ENCODE results near the gene TBX21. TPM values are rescaled to one million over a fixed set of nuclear protein-coding genes. Genes with fewer than 3 reads are reported as not detected.

TBX21 gene
- total RNA-seq, 1 donor from 2014 or later = not detected

DNA sequence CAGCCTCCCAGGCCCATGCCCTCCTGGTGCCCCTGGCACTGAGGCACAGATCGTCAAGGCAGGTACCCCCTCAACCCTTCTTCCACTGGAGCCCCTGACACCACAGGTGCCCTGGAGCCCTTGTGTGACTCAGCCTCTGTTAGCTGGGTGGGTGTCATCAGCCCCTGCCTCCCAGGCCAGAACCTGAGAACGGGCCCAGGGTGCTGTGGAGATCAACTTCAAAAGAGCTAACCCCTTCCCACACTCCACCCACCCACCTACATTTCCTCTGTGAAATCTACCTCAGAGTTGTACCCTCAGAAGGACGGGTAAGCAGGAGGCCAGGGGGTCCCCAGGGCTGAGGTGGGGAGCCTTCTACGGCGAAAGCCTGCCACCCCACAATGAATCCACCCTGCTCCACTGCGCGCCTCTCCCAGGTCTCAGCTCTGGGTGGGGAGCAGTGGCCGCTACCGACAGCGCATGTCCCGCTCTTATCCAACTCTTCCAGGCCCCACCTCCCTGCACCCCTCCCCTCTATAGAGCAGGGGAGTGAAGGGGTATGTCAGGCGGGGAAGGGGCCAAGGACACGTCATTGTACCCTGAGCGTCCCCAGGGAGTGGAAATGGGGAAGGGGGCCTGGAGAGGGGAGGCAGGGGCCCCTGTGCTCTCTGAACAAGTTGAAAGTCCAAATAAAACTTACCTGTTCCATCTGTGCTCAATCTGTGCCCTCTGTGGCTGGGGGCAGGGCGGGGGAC, 21.5 kb upstream of the TBX21 start:
- Mint-ChIP-seq H3K36me3 (ENCODE audit: unreplicated experiment) (no peaks in the 10 kb centered on the region), H3K4me1 (ENCODE audit: low read depth, unreplicated experiment) (peaks cover 8% of the 10 kb centered on the region), H3K27me3 (ENCODE audit: unreplicated experiment) (peaks cover 18% of the 10 kb centered on the region), H3K4me3 (ENCODE audit: unreplicated experiment) (no peak overlapping the region), H3K9me3 (ENCODE audit: unreplicated experiment) (peaks cover 9% of the 10 kb centered on the region), H3K27ac (ENCODE audit: unreplicated experiment) (no peak overlapping the region)
- DNase-seq = no peak
- no peak for TF ChIP-seq CTCF (IDR thresholded peaks at IDR 0.05; ENCODE audit: partially characterized antibody, unreplicated experiment)

GRCh38 chr17:47712330-47713023, 20.6 kb upstream of the TBX21 start:
- DNase-seq = no peak
- Mint-ChIP-seq H3K9me3 (ENCODE audit: unreplicated experiment) (peaks cover 9% of the 10 kb centered on the region), H3K4me3 (ENCODE audit: unreplicated experiment) (no peak overlapping the region), H3K4me1 (ENCODE audit: low read depth, unreplicated experiment) (peaks cover 2% of the 10 kb centered on the region), H3K36me3 (ENCODE audit: unreplicated experiment) (no peaks in the 10 kb centered on the region), H3K27me3 (ENCODE audit: unreplicated experiment) (peaks cover 10% of the 10 kb centered on the region), H3K27ac (ENCODE audit: unreplicated experiment) (no peak overlapping the region)
- TF ChIP-seq CTCF (IDR thresholded peaks at IDR 0.05; ENCODE audit: partially characterized antibody, unreplicated experiment) = no peak

- TF ChIP-seq CTCF (IDR thresholded peaks at IDR 0.05; ENCODE audit: partially characterized antibody, unreplicated experiment) = no peak
- Mint-ChIP-seq H3K27me3 (ENCODE audit: unreplicated experiment) (peaks cover 16% of the 10 kb centered on the region), H3K4me3 (ENCODE audit: unreplicated experiment) (no peak overlapping the region), H3K27ac (ENCODE audit: unreplicated experiment) (no peak overlapping the region), H3K4me1 (ENCODE audit: low read depth, unreplicated experiment) (peaks cover 13% of the 10 kb centered on the region), H3K9me3 (ENCODE audit: unreplicated experiment) (peaks cover 9% of the 10 kb centered on the region), H3K36me3 (ENCODE audit: unreplicated experiment) (no peaks in the 10 kb centered on the region)
- DNase-seq = no peak
These were observed 18.9 kb upstream of the TBX21 start for GRCh38 chr17:47713980-47714700.

- DNase-seq = no peak
- no peak for TF ChIP-seq CTCF (IDR thresholded peaks at IDR 0.05; ENCODE audit: partially characterized antibody, unreplicated experiment)
- Mint-ChIP-seq H3K27ac (ENCODE audit: unreplicated experiment) (no peak overlapping the region), H3K4me1 (ENCODE audit: low read depth, unreplicated experiment) (peaks cover 13% of the 10 kb centered on the region), H3K36me3 (ENCODE audit: unreplicated experiment) (no peaks in the 10 kb centered on the region), H3K9me3 (ENCODE audit: unreplicated experiment) (peaks cover 9% of the 10 kb centered on the region), H3K4me3 (ENCODE audit: unreplicated experiment) (no peak overlapping the region), H3K27me3 (ENCODE audit: unreplicated experiment) (peaks cover 12% of the 10 kb centered on the region)
These were observed 18.2 kb upstream of the TBX21 start for GRCh38 chr17:47714773-47715396.

All from glutamatergic neuron (in vitro differentiated cells).